HepG2 (cell line): ENCODE results near the gene ESRRB. TPM values are rescaled to one million over a fixed set of nuclear protein-coding genes. Genes with fewer than 3 reads are reported as not detected.

Experiments
- EHMT2 ChIP-seq: fragments of 200-600 bp; sonication (generic); IDR thresholded peaks from 2 replicates; pipeline ENCODE4 v1.7.0; 2017; ENCODE audit warnings: antibody characterized with exemption, low read depth, low read length, borderline replicate concordance
- ETV5 ChIP-seq: IDR thresholded peaks from 2 replicates; pipeline ENCODE4 v1.6.1; 2018; ENCODE audit warnings: missing biosample characterization, missing genetic modification reagents, inconsistent platforms, borderline replicate concordance
- FOSL2 ChIP-seq: sonication (generic); formaldehyde crosslinking; IDR thresholded peaks from 2 replicates; pipeline ENCODE4 v1.4.0; 2020; ENCODE audit warnings: missing genetic modification reagents
- HDAC1 ChIP-seq: sonication (generic); formaldehyde crosslinking; IDR thresholded peaks from 2 replicates; pipeline ENCODE4 v1.5.1; 2020; ENCODE audit warnings: mild to moderate bottlenecking, missing genetic modification reagents
- XBP1 ChIP-seq: sonication (generic); formaldehyde crosslinking; IDR thresholded peaks from 2 replicates; pipeline ENCODE4 v1.5.0; 2020; ENCODE audit warnings: missing genetic modification reagents
- ZFAT ChIP-seq: sonication (generic); formaldehyde crosslinking; conservative IDR thresholded peaks from 2 replicates; pipeline ENCODE4 v1.8.1; 2023; ENCODE audit warnings: missing genetic modification reagents, inconsistent platforms
- ZNF33A ChIP-seq: sonication (generic); formaldehyde crosslinking; IDR thresholded peaks from 2 replicates; pipeline ENCODE4 v1.5.1; 2020; ENCODE audit warnings: missing genetic modification reagents, mild to moderate bottlenecking, moderate library complexity, borderline replicate concordance
- ZNF354B ChIP-seq: sonication (generic); formaldehyde crosslinking; IDR thresholded peaks from 2 replicates; pipeline ENCODE4 v1.8.0; 2022; ENCODE audit warnings: mild to moderate bottlenecking, missing genetic modification reagents
- polyA plus RNA-seq, 8 experiments: library from polyadenylated mRNA; depleted of rRNA in 3 of 8; stranded (reverse) in 7 of 8; unstranded in 1 of 8; fragments of >200 nt; fragmentation: Illumina TruSeq in 4 of 8; extraction: Trizol in 4 of 8; gene quantifications; 2 replicates each; pipeline versions ENCODE4 v1.2.1 to v1.2.3, GENCODE V29; 2011 to 2016; ENCODE audit warnings: low read depth in 4 of 8, missing spikeins in 1 of 8, mixed read lengths in 1 of 8; ENCODE audit not compliant: insufficient read depth in 1 of 8
- total RNA-seq, 5 experiments: library from RNA; depleted of rRNA; stranded (reverse); fragments of >200 nt; fragmentation: Illumina TruSeq; extraction: Trizol; gene quantifications; 2 replicates each; pipeline ENCODE4 v1.2.3, GENCODE V29; 2016; ENCODE audit warnings: low read depth in 1 of 5
- TF ChIP-seq, protein P1 (sequence below): sonication (generic); formaldehyde crosslinking; conservative IDR thresholded peaks from 2 replicates; pipeline ENCODE4 v1.8.0; 2022; ENCODE audit warnings: mild to moderate bottlenecking, moderate library complexity, missing genetic modification reagents
- TF ChIP-seq, protein P2 (sequence below): sonication (generic); formaldehyde crosslinking; IDR thresholded peaks from 2 replicates; pipeline ENCODE4 v1.5.0; 2020; ENCODE audit warnings: missing genetic modification reagents
- TF ChIP-seq, protein P3 (sequence below): sonication (generic); formaldehyde crosslinking; IDR thresholded peaks from 2 replicates; pipeline ENCODE4 v1.4.0; 2020; ENCODE audit warnings: missing genetic modification reagents, low read depth, mild to moderate bottlenecking, borderline replicate concordance
- TF ChIP-seq, protein P4 (sequence below): sonication (generic); formaldehyde crosslinking; IDR thresholded peaks from 2 replicates; pipeline ENCODE4 v1.4.0; 2020; ENCODE audit warnings: mild to moderate bottlenecking, missing genetic modification reagents
- TF ChIP-seq, protein P5 (sequence below): IDR thresholded peaks from 2 replicates; pipeline ENCODE4 v1.6.1; 2016
- TF ChIP-seq, protein P6 (sequence below): sonication (generic); formaldehyde crosslinking; IDR thresholded peaks from 2 replicates; pipeline ENCODE4 v1.4.0; 2020; ENCODE audit warnings: missing genetic modification reagents
- TF ChIP-seq, protein P7 (sequence below): sonication (generic); formaldehyde crosslinking; IDR thresholded peaks from 2 replicates; pipeline ENCODE4 v1.4.0; 2020; ENCODE audit warnings: mild to moderate bottlenecking, missing genetic modification reagents
- TF ChIP-seq, protein P8 (sequence below): IDR thresholded peaks from 2 replicates; pipeline ENCODE4 v1.6.1; 2012; ENCODE audit warnings: low read length, improper control_type of control experiment

The ESRRB gene
- total and polyA plus RNA-seq, 2 of the 13 experiments (the other 11 are each of a cell fraction or from before 2014, with no cell fraction given): 0.04 to 0.33 TPM

DNA sequence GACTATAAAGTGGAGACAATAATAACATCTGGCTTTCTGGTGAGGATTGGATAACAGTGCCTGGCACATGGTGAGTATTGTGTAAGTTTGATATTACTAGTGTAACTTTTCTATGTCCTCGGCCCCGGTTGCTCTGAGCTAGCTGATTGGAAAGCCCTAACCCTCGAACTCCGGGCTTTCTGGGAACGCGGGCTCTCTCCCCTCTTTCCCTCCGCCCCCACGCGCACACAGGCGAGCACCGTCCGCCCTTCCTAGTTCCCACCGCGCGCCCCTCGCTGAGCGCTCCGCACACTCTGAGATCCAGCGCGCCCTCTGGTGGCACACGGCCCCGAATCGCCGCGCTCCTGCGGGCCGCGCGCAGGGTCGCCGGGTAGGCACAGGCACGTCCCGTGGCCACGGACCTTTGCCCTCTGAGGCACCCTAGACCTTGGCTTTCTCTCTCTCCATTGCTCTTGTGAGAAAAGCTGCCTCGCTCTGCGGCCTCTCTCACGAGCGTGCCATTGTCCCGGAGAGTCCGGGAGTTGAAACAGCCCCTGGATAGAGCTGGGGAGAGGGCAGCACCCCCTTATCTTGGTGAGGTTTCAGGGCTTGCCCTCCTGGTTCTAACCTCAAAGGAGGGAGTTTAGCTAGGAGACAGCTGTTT lies 23.2 kb upstream of the ESRRB start (continued):
- TF ChIP-seq FOSL2 (CRISPR knock-in tag) (peak; percentile 52), ZNF33A (no peak), ZNF354B (no peak), EHMT2 (no peak), HDAC1 (CRISPR knock-in tag) (peak; percentile 61), ZFAT (CRISPR knock-in tag) (no peak), XBP1 (CRISPR knock-in tag) (no peak), ETV5 (CRISPR knock-in tag) (peak; percentile 20; the same call in 1 of the 2 replicates)
- TF ChIP-seq, protein P1, sequence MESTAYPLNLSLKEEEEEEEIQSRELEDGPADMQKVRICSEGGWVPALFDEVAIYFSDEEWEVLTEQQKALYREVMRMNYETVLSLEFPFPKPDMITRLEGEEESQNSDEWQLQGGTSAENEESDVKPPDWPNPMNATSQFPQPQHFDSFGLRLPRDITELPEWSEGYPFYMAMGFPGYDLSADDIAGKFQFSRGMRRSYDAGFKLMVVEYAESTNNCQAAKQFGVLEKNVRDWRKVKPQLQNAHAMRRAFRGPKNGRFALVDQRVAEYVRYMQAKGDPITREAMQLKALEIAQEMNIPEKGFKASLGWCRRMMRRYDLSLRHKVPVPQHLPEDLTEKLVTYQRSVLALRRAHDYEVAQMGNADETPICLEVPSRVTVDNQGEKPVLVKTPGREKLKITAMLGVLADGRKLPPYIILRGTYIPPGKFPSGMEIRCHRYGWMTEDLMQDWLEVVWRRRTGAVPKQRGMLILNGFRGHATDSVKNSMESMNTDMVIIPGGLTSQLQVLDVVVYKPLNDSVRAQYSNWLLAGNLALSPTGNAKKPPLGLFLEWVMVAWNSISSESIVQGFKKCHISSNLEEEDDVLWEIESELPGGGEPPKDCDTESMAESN: no peak
- TF ChIP-seq, protein P2, sequence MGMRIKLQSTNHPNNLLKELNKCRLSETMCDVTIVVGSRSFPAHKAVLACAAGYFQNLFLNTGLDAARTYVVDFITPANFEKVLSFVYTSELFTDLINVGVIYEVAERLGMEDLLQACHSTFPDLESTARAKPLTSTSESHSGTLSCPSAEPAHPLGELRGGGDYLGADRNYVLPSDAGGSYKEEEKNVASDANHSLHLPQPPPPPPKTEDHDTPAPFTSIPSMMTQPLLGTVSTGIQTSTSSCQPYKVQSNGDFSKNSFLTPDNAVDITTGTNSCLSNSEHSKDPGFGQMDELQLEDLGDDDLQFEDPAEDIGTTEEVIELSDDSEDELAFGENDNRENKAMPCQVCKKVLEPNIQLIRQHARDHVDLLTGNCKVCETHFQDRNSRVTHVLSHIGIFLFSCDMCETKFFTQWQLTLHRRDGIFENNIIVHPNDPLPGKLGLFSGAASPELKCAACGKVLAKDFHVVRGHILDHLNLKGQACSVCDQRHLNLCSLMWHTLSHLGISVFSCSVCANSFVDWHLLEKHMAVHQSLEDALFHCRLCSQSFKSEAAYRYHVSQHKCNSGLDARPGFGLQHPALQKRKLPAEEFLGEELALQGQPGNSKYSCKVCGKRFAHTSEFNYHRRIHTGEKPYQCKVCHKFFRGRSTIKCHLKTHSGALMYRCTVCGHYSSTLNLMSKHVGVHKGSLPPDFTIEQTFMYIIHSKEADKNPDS (CRISPR knock-in tag): no peak
- TF ChIP-seq, protein P3, sequence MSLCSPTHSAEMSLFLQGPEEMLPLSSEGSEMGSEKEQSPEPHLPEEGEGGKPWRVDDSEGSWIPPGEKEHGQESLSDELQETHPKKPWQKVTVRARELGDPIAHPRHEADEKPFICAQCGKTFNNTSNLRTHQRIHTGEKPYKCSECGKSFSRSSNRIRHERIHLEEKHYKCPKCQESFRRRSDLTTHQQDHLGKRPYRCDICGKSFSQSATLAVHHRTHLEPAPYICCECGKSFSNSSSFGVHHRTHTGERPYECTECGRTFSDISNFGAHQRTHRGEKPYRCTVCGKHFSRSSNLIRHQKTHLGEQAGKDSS: 0 out of 2 replicates have a peak, but pooled peaks have one; percentile 35
- TF ChIP-seq, protein P4, sequence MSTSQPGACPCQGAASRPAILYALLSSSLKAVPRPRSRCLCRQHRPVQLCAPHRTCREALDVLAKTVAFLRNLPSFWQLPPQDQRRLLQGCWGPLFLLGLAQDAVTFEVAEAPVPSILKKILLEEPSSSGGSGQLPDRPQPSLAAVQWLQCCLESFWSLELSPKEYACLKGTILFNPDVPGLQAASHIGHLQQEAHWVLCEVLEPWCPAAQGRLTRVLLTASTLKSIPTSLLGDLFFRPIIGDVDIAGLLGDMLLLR (CRISPR knock-in tag): no peak
- TF ChIP-seq, protein P5, sequence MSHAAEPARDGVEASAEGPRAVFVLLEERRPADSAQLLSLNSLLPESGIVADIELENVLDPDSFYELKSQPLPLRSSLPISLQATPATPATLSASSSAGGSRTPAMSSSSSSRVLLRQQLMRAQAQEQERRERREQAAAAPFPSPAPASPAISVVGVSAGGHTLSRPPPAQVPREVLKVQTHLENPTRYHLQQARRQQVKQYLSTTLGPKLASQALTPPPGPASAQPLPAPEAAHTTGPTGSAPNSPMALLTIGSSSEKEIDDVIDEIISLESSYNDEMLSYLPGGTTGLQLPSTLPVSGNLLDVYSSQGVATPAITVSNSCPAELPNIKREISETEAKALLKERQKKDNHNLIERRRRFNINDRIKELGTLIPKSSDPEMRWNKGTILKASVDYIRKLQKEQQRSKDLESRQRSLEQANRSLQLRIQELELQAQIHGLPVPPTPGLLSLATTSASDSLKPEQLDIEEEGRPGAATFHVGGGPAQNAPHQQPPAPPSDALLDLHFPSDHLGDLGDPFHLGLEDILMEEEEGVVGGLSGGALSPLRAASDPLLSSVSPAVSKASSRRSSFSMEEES: no peak
- TF ChIP-seq, protein P6, sequence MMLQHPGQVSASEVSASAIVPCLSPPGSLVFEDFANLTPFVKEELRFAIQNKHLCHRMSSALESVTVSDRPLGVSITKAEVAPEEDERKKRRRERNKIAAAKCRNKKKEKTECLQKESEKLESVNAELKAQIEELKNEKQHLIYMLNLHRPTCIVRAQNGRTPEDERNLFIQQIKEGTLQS (CRISPR knock-in tag): no peak
- TF ChIP-seq, protein P7, sequence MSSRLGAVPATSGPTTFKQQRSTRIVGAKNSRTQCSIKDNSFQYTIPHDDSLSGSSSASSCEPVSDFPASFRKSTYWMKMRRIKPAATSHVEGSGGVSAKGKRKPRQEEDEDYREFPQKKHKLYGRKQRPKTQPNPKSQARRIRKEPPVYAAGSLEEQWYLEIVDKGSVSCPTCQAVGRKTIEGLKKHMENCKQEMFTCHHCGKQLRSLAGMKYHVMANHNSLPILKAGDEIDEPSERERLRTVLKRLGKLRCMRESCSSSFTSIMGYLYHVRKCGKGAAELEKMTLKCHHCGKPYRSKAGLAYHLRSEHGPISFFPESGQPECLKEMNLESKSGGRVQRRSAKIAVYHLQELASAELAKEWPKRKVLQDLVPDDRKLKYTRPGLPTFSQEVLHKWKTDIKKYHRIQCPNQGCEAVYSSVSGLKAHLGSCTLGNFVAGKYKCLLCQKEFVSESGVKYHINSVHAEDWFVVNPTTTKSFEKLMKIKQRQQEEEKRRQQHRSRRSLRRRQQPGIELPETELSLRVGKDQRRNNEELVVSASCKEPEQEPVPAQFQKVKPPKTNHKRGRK (CRISPR knock-in tag): no peak
- TF ChIP-seq, protein P8, sequence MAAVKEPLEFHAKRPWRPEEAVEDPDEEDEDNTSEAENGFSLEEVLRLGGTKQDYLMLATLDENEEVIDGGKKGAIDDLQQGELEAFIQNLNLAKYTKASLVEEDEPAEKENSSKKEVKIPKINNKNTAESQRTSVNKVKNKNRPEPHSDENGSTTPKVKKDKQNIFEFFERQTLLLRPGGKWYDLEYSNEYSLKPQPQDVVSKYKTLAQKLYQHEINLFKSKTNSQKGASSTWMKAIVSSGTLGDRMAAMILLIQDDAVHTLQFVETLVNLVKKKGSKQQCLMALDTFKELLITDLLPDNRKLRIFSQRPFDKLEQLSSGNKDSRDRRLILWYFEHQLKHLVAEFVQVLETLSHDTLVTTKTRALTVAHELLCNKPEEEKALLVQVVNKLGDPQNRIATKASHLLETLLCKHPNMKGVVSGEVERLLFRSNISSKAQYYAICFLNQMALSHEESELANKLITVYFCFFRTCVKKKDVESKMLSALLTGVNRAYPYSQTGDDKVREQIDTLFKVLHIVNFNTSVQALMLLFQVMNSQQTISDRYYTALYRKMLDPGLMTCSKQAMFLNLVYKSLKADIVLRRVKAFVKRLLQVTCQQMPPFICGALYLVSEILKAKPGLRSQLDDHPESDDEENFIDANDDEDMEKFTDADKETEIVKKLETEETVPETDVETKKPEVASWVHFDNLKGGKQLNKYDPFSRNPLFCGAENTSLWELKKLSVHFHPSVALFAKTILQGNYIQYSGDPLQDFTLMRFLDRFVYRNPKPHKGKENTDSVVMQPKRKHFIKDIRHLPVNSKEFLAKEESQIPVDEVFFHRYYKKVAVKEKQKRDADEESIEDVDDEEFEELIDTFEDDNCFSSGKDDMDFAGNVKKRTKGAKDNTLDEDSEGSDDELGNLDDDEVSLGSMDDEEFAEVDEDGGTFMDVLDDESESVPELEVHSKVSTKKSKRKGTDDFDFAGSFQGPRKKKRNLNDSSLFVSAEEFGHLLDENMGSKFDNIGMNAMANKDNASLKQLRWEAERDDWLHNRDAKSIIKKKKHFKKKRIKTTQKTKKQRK: no peak
